Osteoblast (primary cell): ENCODE results near the gene LRRC28. TPM values are rescaled to one million over a fixed set of nuclear protein-coding genes. Genes with fewer than 3 reads are reported as not detected.

Experiments
- DNase-seq: peaks from one replicate; pipeline ENCODE4 v3.0.0; 2011; ENCODE audit warnings: low spot score, mixed read lengths; ENCODE audit not compliant: insufficient read length; ENCODE audit errors: missing footprints
- H2AFZ ChIP-seq: 2 replicates; pipeline ENCODE4 v1.6.0; 2011; ENCODE audit warnings: mild to moderate bottlenecking, low read length
- H3K27ac ChIP-seq: 2 replicates; pipeline ENCODE4 v1.5.1; 2011; ENCODE audit warnings: mild to moderate bottlenecking, low read depth, low read length, moderate library complexity
- H3K27me3 ChIP-seq: 2 replicates; pipeline ENCODE4 v1.6.0; 2012; ENCODE audit warnings: mild to moderate bottlenecking, control low read depth, inconsistent platforms, low read length, moderate library complexity; ENCODE audit not compliant: insufficient read depth
- H3K36me3 ChIP-seq: 2 replicates; pipeline ENCODE4 v1.5.1; 2011; ENCODE audit warnings: mild to moderate bottlenecking, low read length, control low read depth, moderate library complexity; ENCODE audit not compliant: insufficient read depth
- H3K4me1 ChIP-seq: 2 replicates; pipeline ENCODE4 v1.5.1; 2011; ENCODE audit warnings: mild to moderate bottlenecking, low read length, control low read depth, moderate library complexity; ENCODE audit not compliant: insufficient read depth
- H3K4me2 ChIP-seq: 2 replicates; pipeline ENCODE4 v1.6.0; 2011; ENCODE audit warnings: mild to moderate bottlenecking, low read length; ENCODE audit not compliant: insufficient read depth
- H3K4me3 ChIP-seq: fragments of 200-600 bp; sonication (generic); 3 replicates; pipeline ENCODE4 v1.5.1; 2012; ENCODE audit warnings: mild to moderate bottlenecking, low read length, inconsistent platforms; ENCODE audit not compliant: insufficient read depth
- H3K79me2 ChIP-seq: 2 replicates; pipeline ENCODE4 v1.6.0; 2012; ENCODE audit warnings: mild to moderate bottlenecking, low read length, control low read depth, inconsistent platforms; ENCODE audit not compliant: insufficient read depth
- H3K9me3 ChIP-seq: 2 replicates; pipeline ENCODE4 v1.5.1; 2011; ENCODE audit warnings: low read depth, low read length, control low read depth
- H4K20me1 ChIP-seq: 2 replicates; pipeline ENCODE4 v1.6.0; 2012; ENCODE audit warnings: mild to moderate bottlenecking, low read length, control low read depth; ENCODE audit not compliant: insufficient read depth
- CTCF ChIP-seq: IDR thresholded peaks from 2 replicates; pipeline ENCODE4 v1.5.1; 2011; ENCODE audit warnings: mild to moderate bottlenecking, low read depth, low read length, moderate library complexity; ENCODE audit errors: extremely low read depth
- total RNA-seq: library from RNA; depleted of rRNA; stranded (reverse); fragments of >200 nt; gene quantifications from 2 replicates; pipeline ENCODE4 v1.2.3, GENCODE V29; 2012

Gene LRRC28
- total RNA-seq, 1 donor, result 32.6 TPM

GRCh38 chr15:99296386-99296785, 45.1 kb downstream of the LRRC28 start:
- Histone ChIP-seq H3K27me3 (no peaks in the 10 kb centered on the region), H2AFZ (no peak overlapping the region), H4K20me1 (no peaks in the 10 kb centered on the region), H3K36me3 (no peaks in the 10 kb centered on the region), H3K79me2 (no peaks in the 10 kb centered on the region), H3K9me3 (no peaks in the 10 kb centered on the region), H3K4me3 (no peak overlapping the region), H3K4me2 (no peak overlapping the region), H3K4me1 (no peaks in the 10 kb centered on the region), H3K27ac (no peak overlapping the region)
- no peak for TF ChIP-seq CTCF
- DNase-seq, result no peak

- H3K9me3 ChIP-seq, result no peaks in the 10 kb centered on the region
- H3K27me3 ChIP-seq, result no peaks in the 10 kb centered on the region
- H3K27ac ChIP-seq, result no peak overlapping the region
- peaks cover 20% of the 10 kb centered on the region for H3K4me1 ChIP-seq
- no peak for DNase-seq
- no peak overlapping the region for H2AFZ ChIP-seq
- H3K4me2 ChIP-seq, result no peak overlapping the region
- TF ChIP-seq CTCF, result no peak
- H4K20me1 ChIP-seq, result no peaks in the 10 kb centered on the region
- H3K36me3 ChIP-seq, result no peaks in the 10 kb centered on the region
- no peak overlapping the region for H3K4me3 ChIP-seq
- no peaks in the 10 kb centered on the region for H3K79me2 ChIP-seq
Observed at GRCh38 chr15:99303907-99304306, 52.6 kb downstream of the LRRC28 start.

GRCh38 chr15:99305761-99306505, 54.7 kb downstream of the LRRC28 start:
- peak overlapping the region; percentile 68 for H3K4me2 ChIP-seq
- no peaks in the 10 kb centered on the region for H3K27me3 ChIP-seq
- peak overlapping the region; percentile 27 for H3K27ac ChIP-seq
- no peaks in the 10 kb centered on the region for H3K36me3 ChIP-seq
- no peaks in the 10 kb centered on the region for H3K79me2 ChIP-seq
- peak; percentile 66 for DNase-seq
- H2AFZ ChIP-seq, result no peak overlapping the region
- no peaks in the 10 kb centered on the region for H3K9me3 ChIP-seq
- peaks cover 20% of the 10 kb centered on the region for H3K4me1 ChIP-seq
- H4K20me1 ChIP-seq, result no peaks in the 10 kb centered on the region
- H3K4me3 ChIP-seq, result peak overlapping the region; percentile 17
- TF ChIP-seq CTCF, result no peak

GRCh38 chr15:99306694-99307338, 55.5 kb downstream of the LRRC28 start:
- Histone ChIP-seq H3K79me2 (no peaks in the 10 kb centered on the region), H3K4me1 (peaks cover 20% of the 10 kb centered on the region), H3K4me3 (peak overlapping the region; percentile 12), H3K27ac (peak overlapping the region; percentile 27), H3K36me3 (no peaks in the 10 kb centered on the region), H2AFZ (peak overlapping the region; percentile 36), H3K9me3 (no peaks in the 10 kb centered on the region), H3K4me2 (peak overlapping the region; percentile 68), H3K27me3 (no peaks in the 10 kb centered on the region), H4K20me1 (no peaks in the 10 kb centered on the region)
- no peak for TF ChIP-seq CTCF
- DNase-seq, result no peak
